ENCODE results near the gene NARS2. TPM values are rescaled to one million over a fixed set of nuclear protein-coding genes. Genes with fewer than 3 reads are reported as not detected.
A peak's percentile ranks its signal among the peaks of the same experiment; 100 is the strongest.
"Not testable (repeated sequence)": the region's sequence is repeated elsewhere in the genome, so short reads cannot be mapped to it uniquely, and the experiment has no call there.

NARS2 gene
- 10 to 100 TPM; 25.7 to 32.3 TPM for total RNA-seq

- H3K36me3 Mint-ChIP-seq, result peaks cover 19% of the 10 kb centered on the region
- H3K4me1 Mint-ChIP-seq, result peaks cover 17% of the 10 kb centered on the region
- no peaks in the 10 kb centered on the region for H3K9me3 Mint-ChIP-seq
- H3K27ac Mint-ChIP-seq, result peak within 1 kb of the TSS; percentile 96
- no peaks in the 10 kb centered on the region for H3K27me3 Mint-ChIP-seq
- H3K4me3 Mint-ChIP-seq, result peak within 1 kb of the TSS; percentile 94
- DNase-seq, result peak; percentile 95
Measured at GRCh38 chr11:78574386-78575381, at the start of gene NARS2. Gene NARS2 (minus strand): TSS chr11:78574864. CDS start chr11:78574488, 376 bp downstream.

- H3K4me3 Mint-ChIP-seq, result no peak overlapping the region
- H3K36me3 Mint-ChIP-seq, result no peaks in the 10 kb centered on the region
- no peak for DNase-seq
- H3K27me3 Mint-ChIP-seq, result peaks cover 8% of the 10 kb centered on the region
- H3K27ac Mint-ChIP-seq, result no peak overlapping the region
- H3K4me1 Mint-ChIP-seq, result no peaks in the 10 kb centered on the region
- peaks cover 9% of the 10 kb centered on the region for H3K9me3 Mint-ChIP-seq
Measured at GRCh38 chr11:78622666-78623065, 48.0 kb upstream of the NARS2 start.

- no peak overlapping the region for H3K27ac Mint-ChIP-seq
- no peak for DNase-seq
- H3K9me3 Mint-ChIP-seq, result peaks cover 9% of the 10 kb centered on the region
- H3K4me3 Mint-ChIP-seq, result no peak overlapping the region
- H3K27me3 Mint-ChIP-seq, result no peaks in the 10 kb centered on the region
- H3K36me3 Mint-ChIP-seq, result no peaks in the 10 kb centered on the region
- H3K4me1 Mint-ChIP-seq, result no peaks in the 10 kb centered on the region
Measured at GRCh38 chr11:78620159-78620558, 45.5 kb upstream of the NARS2 start.

- Mint-ChIP-seq H3K27me3 (peaks cover 3% of the 10 kb centered on the region), H3K27ac (no peak overlapping the region), H3K9me3 (peaks cover 9% of the 10 kb centered on the region), H3K4me1 (no peaks in the 10 kb centered on the region), H3K36me3 (no peaks in the 10 kb centered on the region), H3K4me3 (no peak overlapping the region)
- no peak for DNase-seq
Measured at GRCh38 chr11:78615724-78616123, 41.1 kb upstream of the NARS2 start.

DNA sequence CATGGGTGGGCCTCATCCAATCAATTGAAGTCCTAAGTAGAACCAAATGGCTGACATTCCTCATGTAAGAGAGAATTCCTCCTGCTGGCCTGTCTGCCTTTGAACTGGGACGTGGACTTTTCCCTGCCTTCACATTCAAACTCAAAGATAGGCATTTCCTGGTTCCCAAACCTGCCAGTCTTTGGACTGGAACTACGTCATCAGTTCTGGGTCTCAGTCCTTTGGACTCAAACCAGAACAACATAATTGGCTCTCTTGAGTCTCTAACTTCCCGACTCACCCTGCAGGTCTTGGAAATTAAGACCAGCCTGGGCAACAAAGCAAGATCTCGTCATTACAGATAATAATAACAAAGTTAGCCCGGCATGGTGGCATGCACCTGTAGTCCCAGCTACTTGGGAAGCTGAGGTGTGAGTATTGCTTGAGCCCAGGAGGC lies 38.7 kb upstream of the NARS2 start:
- no peaks in the 10 kb centered on the region for H3K9me3 Mint-ChIP-seq
- no peaks in the 10 kb centered on the region for H3K36me3 Mint-ChIP-seq
- peaks cover 3% of the 10 kb centered on the region for H3K27me3 Mint-ChIP-seq
- no peak overlapping the region for H3K4me3 Mint-ChIP-seq
- no peaks in the 10 kb centered on the region for H3K4me1 Mint-ChIP-seq
- H3K27ac Mint-ChIP-seq, result no peak overlapping the region
- DNase-seq, result no peak

DNA sequence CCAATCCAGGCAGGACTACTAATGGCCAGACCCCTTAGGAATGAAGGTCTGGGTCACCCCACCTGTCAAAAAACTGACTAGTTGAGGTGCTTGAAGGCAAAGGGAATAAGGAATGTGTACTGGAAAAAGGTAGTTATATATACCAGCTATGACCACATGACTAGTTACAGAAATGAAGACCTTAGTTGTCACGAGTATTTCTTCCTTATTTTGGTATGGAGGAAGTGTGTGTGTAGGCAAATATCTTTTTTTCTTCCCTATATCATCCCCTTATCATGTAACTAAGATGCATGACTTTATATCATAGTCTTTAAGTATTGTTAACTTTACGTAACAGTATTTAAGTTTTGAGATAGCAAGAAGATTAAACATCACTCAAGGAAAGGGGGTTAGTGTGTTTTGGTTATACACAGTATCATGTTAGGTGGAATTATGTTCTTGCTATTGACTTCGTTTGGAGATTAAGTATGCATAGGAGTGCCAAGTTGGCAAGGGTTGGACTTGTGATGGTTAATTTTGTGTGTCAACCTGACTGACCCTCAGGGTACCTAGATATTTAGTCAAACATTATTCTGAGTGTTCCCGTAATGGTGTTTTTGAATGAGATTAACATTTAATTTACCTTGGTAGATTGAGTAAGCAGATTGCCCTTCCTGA lies 38.2 kb upstream of the NARS2 start:
- H3K4me3 Mint-ChIP-seq, result no peak overlapping the region
- no peaks in the 10 kb centered on the region for H3K4me1 Mint-ChIP-seq
- DNase-seq, result no peak
- H3K36me3 Mint-ChIP-seq, result no peaks in the 10 kb centered on the region
- H3K27me3 Mint-ChIP-seq, result peaks cover 3% of the 10 kb centered on the region
- H3K9me3 Mint-ChIP-seq, result no peaks in the 10 kb centered on the region
- H3K27ac Mint-ChIP-seq, result no peak overlapping the region

DNA sequence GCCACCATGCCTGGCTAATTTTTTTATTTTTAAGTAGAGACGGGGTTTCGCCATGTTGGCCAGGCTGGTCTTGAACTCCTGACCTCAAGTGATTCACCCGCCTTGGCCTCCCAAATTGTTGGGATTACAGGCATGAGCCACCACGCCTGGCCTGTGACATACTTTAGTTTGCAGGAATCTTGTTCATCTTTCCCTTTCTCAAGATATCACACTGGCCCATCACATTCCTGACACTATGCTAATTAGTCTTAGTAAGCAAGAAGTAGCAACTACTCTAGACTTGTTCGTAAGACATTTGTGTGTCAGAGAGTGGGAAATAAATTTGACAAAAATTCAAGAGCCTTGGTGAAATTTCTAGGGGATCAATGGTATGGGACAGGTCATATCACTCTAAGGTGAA lies 34.7 kb upstream of the NARS2 start:
- not testable (repeated sequence) for H3K27ac Mint-ChIP-seq, DNase-seq, H3K27me3 Mint-ChIP-seq, H3K9me3 Mint-ChIP-seq, H3K4me1 Mint-ChIP-seq, H3K4me3 Mint-ChIP-seq, H3K36me3 Mint-ChIP-seq

DNA sequence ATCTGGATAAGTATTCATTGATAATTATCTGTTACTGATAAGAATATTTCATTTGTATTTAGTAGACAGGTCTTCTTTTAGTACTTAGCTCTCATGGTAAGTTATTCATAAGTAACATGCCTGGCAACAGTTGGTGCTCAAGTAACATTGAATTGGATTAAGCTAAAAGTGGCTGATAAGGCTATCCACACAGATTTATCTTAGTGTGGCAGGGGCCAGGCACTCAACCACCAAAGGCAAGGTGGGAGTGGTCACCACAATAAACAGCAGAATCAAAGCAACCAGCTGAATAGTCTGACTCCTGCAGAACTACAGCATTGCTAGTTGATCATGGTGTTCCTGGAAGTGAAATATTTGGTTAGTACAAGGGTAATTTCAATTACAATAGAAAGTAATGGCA lies 33.0 kb upstream of the NARS2 start:
- no peaks in the 10 kb centered on the region for H3K4me1 Mint-ChIP-seq
- no peak overlapping the region for H3K27ac Mint-ChIP-seq
- H3K36me3 Mint-ChIP-seq, result no peaks in the 10 kb centered on the region
- peaks cover 12% of the 10 kb centered on the region for H3K27me3 Mint-ChIP-seq
- H3K4me3 Mint-ChIP-seq, result no peak overlapping the region
- no peaks in the 10 kb centered on the region for H3K9me3 Mint-ChIP-seq
- DNase-seq, result no peak

DNA sequence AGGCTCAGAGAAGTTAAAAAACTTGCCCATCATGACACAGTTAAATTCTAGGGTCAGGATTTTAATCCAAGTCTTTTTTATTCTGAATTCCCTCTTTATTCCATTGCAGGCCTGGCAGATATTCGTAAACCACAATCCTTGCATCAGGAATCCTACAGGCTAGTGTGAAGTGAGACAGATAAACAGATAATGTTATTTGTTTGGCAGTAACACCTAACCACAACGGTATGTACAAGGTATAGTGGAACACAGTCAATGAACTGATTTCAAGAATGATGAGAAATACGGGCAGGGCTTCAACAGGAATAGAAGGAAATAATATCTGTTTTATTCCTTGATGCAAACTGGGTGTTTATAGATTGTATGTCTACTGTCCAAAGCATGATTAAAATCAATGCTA lies 32.0 kb upstream of the NARS2 start:
- Mint-ChIP-seq H3K4me1 (no peaks in the 10 kb centered on the region), H3K36me3 (no peaks in the 10 kb centered on the region), H3K27ac (no peak overlapping the region), H3K4me3 (no peak overlapping the region), H3K27me3 (peaks cover 12% of the 10 kb centered on the region), H3K9me3 (no peaks in the 10 kb centered on the region)
- no peak for DNase-seq

GRCh38 chr11:78605296-78605695 lies 30.6 kb upstream of the NARS2 start:
- no peaks in the 10 kb centered on the region for H3K9me3 Mint-ChIP-seq
- H3K36me3 Mint-ChIP-seq, result no peaks in the 10 kb centered on the region
- no peak overlapping the region for H3K4me3 Mint-ChIP-seq
- no peak overlapping the region for H3K27ac Mint-ChIP-seq
- no peaks in the 10 kb centered on the region for H3K4me1 Mint-ChIP-seq
- no peak for DNase-seq
- H3K27me3 Mint-ChIP-seq, result peaks cover 12% of the 10 kb centered on the region

DNA sequence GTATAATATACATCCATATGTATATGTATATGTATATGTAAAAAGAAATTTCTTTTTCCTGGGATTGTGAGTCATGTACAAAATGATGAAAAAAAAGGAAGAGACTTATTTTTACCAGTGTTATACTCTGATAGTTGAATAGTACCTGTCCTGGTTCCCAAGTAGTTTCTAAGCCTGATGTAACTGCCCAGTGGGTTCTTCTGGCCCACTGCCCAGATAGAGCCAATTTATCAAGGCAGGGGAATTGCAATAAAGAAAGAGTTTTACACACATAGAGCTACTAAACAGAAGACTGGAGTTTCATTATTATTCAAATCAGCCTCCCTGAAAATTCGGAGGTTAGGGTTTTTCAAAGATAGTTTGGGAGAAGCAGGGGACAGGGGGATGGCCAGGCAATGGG lies 29.1 kb upstream of the NARS2 start:
- Mint-ChIP-seq H3K4me1 (no peaks in the 10 kb centered on the region), H3K27ac (no peak overlapping the region), H3K9me3 (no peaks in the 10 kb centered on the region), H3K36me3 (no peaks in the 10 kb centered on the region), H3K4me3 (no peak overlapping the region), H3K27me3 (peaks cover 17% of the 10 kb centered on the region)
- DNase-seq, result no peak

- not testable (repeated sequence) for H3K36me3 Mint-ChIP-seq, DNase-seq, H3K4me3 Mint-ChIP-seq, H3K9me3 Mint-ChIP-seq, H3K4me1 Mint-ChIP-seq, H3K27ac Mint-ChIP-seq
- peaks cover 17% of the 10 kb centered on the region for H3K27me3 Mint-ChIP-seq
Measured at GRCh38 chr11:78602771-78603170, 28.1 kb upstream of the NARS2 start.

DNA sequence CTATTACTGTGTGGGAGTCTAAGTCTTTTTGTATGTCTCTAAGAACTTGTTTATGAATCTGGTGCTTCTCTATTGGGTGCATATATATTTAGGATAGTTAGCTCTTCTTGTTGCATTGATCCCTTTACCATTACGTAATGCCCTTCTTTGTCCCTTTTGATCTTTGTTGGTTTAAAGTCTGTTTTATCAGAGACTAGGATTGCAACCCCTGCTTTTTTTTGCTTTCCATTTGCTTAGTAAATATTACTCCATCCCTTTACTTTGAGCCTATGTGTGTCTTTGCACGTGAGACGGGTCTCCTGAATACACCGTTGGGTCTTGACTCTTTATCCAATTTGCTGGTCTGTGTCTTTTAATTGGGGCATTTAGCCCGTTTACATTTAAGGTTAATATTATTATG lies 26.4 kb upstream of the NARS2 start:
- not testable (repeated sequence) for H3K4me3 Mint-ChIP-seq, DNase-seq, H3K27ac Mint-ChIP-seq, H3K4me1 Mint-ChIP-seq, H3K36me3 Mint-ChIP-seq, H3K9me3 Mint-ChIP-seq
- H3K27me3 Mint-ChIP-seq, result peaks cover 17% of the 10 kb centered on the region

DNA sequence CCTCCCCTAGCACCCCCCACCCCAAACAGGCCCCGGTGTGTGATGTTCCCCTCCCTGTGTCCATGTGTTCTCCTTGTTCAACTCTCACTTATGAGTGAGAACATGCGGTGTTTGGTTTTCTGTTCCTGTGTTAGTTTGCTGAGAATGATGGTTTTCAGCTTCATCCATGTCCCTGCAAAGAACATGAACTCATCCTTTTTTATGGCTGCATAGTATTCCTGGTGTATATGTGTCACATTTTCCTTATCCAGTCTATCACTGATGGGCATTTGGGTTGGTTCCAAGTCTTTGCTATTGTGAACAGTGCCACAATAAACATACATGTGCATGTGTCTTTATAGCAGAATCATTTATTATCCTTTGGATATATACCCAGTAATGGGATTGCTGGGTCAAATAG lies 22.9 kb upstream of the NARS2 start:
- not testable (repeated sequence) for H3K36me3 Mint-ChIP-seq, H3K4me3 Mint-ChIP-seq, DNase-seq, H3K27ac Mint-ChIP-seq, H3K9me3 Mint-ChIP-seq, H3K27me3 Mint-ChIP-seq, H3K4me1 Mint-ChIP-seq

DNA sequence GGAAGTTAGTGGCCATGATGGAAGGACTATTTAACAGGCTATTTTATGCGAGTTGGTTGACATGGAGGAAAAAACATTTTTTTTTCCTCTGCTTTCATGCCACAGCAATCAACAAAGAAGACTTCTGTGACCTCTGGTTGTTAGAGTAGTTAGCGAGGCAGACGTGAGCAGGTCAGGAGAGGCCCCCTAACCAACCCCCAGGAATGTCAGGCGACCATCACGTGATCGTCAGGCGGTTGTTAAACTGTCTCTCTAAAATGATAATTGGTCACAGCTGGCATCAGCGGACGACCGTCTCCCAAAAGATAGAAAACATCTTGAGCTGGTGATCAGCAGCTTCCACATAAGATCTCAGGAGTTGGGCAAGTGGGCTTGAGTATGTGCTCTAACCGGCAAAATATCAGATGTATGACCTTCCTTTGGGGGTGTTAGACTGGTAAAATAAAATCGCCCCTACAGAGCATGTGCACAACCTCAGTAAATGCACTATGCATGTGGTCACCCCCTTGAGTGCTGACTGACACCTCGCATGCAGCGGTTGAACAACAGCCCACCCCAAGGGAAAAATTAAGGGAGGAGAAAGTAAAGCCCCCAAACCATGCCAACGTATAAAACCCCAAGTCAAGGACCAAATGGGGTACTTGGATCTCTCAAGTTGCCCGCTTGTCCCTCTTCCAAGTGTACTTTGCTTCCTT lies 20.9 kb upstream of the NARS2 start:
- H3K4me1 Mint-ChIP-seq, result no peaks in the 10 kb centered on the region
- H3K27ac Mint-ChIP-seq, result no peak overlapping the region
- no peaks in the 10 kb centered on the region for H3K36me3 Mint-ChIP-seq
- peaks cover 6% of the 10 kb centered on the region for H3K27me3 Mint-ChIP-seq
- no peaks in the 10 kb centered on the region for H3K9me3 Mint-ChIP-seq
- DNase-seq, result no peak
- no peak overlapping the region for H3K4me3 Mint-ChIP-seq
